GM12878 (cell line): ENCODE measurements around the gene C1QTNF9B. TPM values are rescaled to one million over a fixed set of nuclear protein-coding genes. Genes with fewer than 3 reads are reported as not detected.
A peak's percentile ranks its signal among the peaks of the same experiment; 100 is the strongest.

Experiments used
- ATAC-seq: fragments of 200-7000 bp; cut with Tn5 transposase; 3 replicates; pipeline ENCODE4 v1.9.1; 2020; ENCODE audit warnings: mild to moderate bottlenecking, moderate library complexity
- BruUV-seq: library from RNA; stranded (reverse); fragments of 400-500 nt; replicated peaks from 2 replicates; lab custom pipeline; 2021; lab: Mats Ljungman, UMichigan
- CTCF ChIA-PET: fragments of 300-600 bp; sonication (Branson Sonifier 250); formaldehyde crosslinking; extraction: SDS; loops from one replicate; lab custom pipeline; 2021; ENCODE audit warnings: inconsistent platforms; lab: Yijun Ruan, JAX
- POLR2A ChIA-PET: fragments of 350-600 bp; formaldehyde crosslinking; extraction: SDS; loops from one replicate; lab custom pipeline; 2021; ENCODE audit warnings: inconsistent platforms; lab: Charles Lee
- RAD21 ChIA-PET: fragments of 300-600 bp; sonication (Branson Sonifier 250); formaldehyde crosslinking; loops from one replicate; lab custom pipeline; 2023; ENCODE audit warnings: antibody characterized with exemption; ENCODE audit not compliant: unreplicated experiment; lab: Charles Lee
- SMC1A ChIA-PET: fragments of 300-600 bp; sonication (Branson Sonifier 250); formaldehyde crosslinking; loops from one replicate; lab custom pipeline; 2023; ENCODE audit not compliant: unreplicated experiment, uncharacterized antibody; lab: Charles Lee
- DNase-seq: peaks from one replicate; pipeline ENCODE4 v3.0.0-alpha.2; 2011; ENCODE audit warnings: low read depth, low spot score
- FAIRE-seq: peaks from 3 replicates; lab custom pipeline; 2011; peaks lifted over from hg19 to GRCh38; lab: Jason Lieb, UNC
- H2AFZ ChIP-seq: 2 replicates; pipeline ENCODE4 v1.6.0; 2011; ENCODE audit warnings: low read depth, low read length, control low read depth; ENCODE audit not compliant: control insufficient read depth
- H3K27ac ChIP-seq: 2 replicates; pipeline ENCODE4 v1.5.1; 2011; ENCODE audit warnings: control low read depth; ENCODE audit not compliant: control insufficient read depth, insufficient read depth
- H3K27me3 ChIP-seq, 2 experiments: replicated peaks in 1 of 2; 2 replicates each; pipeline versions ENCODE4 v1.6.0 to v1.6.1; 2011; ENCODE audit warnings: low read length in 1 of 2; ENCODE audit not compliant: control insufficient read depth in 2 of 2, insufficient read depth in 2 of 2
- H3K36me3 ChIP-seq, 2 experiments: 2 replicates each; pipeline ENCODE4 v1.5.1; 2011; ENCODE audit warnings: low read length in 1 of 2; ENCODE audit not compliant: control insufficient read depth in 2 of 2, insufficient read depth in 2 of 2
- H3K4me1 ChIP-seq: 2 replicates; pipeline ENCODE4 v1.6.1; 2011; ENCODE audit warnings: mild to moderate bottlenecking, low read length, moderate library complexity, mixed read lengths; ENCODE audit not compliant: control insufficient read depth, insufficient read depth
- H3K4me2 ChIP-seq: 2 replicates; pipeline ENCODE4 v1.6.0; 2011; ENCODE audit warnings: control low read depth; ENCODE audit not compliant: control insufficient read depth, insufficient read depth
- H3K4me3 ChIP-seq: fragments of 200-600 bp; sonication (generic); 2 replicates; pipeline ENCODE4 v1.5.1; 2016
- H3K79me2 ChIP-seq: 2 replicates; pipeline ENCODE4 v1.6.0; 2011; ENCODE audit warnings: low read length; ENCODE audit not compliant: control insufficient read depth, insufficient read depth
- H3K9ac ChIP-seq: 2 replicates; pipeline ENCODE4 v1.8.0; 2011; ENCODE audit warnings: low read length, control low read depth, mixed read lengths; ENCODE audit not compliant: control insufficient read depth, insufficient read depth
- H3K9me3 ChIP-seq: replicated peaks from 3 replicates; pipeline ENCODE4 v1.5.1; 2011; ENCODE audit warnings: mild to moderate bottlenecking, low read length; ENCODE audit not compliant: control insufficient read depth, insufficient read depth
- H4K20me1 ChIP-seq: 2 replicates; pipeline ENCODE4 v1.6.0; 2011; ENCODE audit not compliant: control insufficient read depth, insufficient read depth
- GATAD2B ChIP-seq: fragments of 450-650 bp; conservative IDR thresholded peaks from 2 replicates; pipeline ENCODE4 v1.6.1; 2017; ENCODE audit warnings: low read depth, mild to moderate bottlenecking, moderate library complexity
- RAD21 ChIP-seq: IDR thresholded peaks from 2 replicates; pipeline ENCODE4 v1.6.1; 2011; ENCODE audit warnings: mild to moderate bottlenecking, low read depth, low read length, moderate library complexity; ENCODE audit not compliant: insufficient read depth
- RUNX3 ChIP-seq: IDR thresholded peaks from 2 replicates; pipeline ENCODE4 v1.6.1; 2012; ENCODE audit warnings: low read length, inconsistent platforms
- WGBS: methylation state at CpG from one replicate; pipeline ENCODE4 v1.1.6; 2016; ENCODE audit warnings: low lambda C conversion rate; ENCODE audit not compliant: insufficient replicate concordance, insufficient coverage; ENCODE audit errors: missing lambda C conversion rate; 5-methylcytosine and 5-hydroxymethylcytosine counted together
- in situ Hi-C: fragments of 300-500 bp; cut with MboI; formaldehyde crosslinking; loops from 9 replicates; pipeline ENCODE4 v1.14.3; 2018; ENCODE audit warnings: mixed read lengths
- intact Hi-C: fragments of 100-400 bp; cut with micrococcal nuclease; formaldehyde crosslinking; loops from one replicate; pipeline ENCODE4 v1.14.2; 2022; ENCODE audit not compliant: unreplicated experiment
- polyA plus RNA-seq, 11 experiments: library from polyadenylated mRNA; depleted of rRNA in 4 of 11; unstranded in 6 of 11; stranded (reverse) in 5 of 11; fragments of >200 nt; fragmentation: Nextera tagmentation in 4 of 11; fragmentation: Illumina TruSeq in 1 of 11; extraction: Ambion mirVana in 4 of 11; extraction: Trizol in 1 of 11; gene quantifications; 1 replicate in 1 of 11; 2 replicates in 10 of 11; pipeline versions ENCODE4 v1.2.1 to v1.2.3, GENCODE V29; 2011 to 2016; ENCODE audit warnings: inconsistent platforms in 2 of 11, missing spikeins in 2 of 11, low read depth in 1 of 11
- total RNA-seq, 4 experiments: library from RNA; depleted of rRNA in 3 of 4; stranded (reverse); fragments of >200 nt in 3 of 4; fragmentation: Illumina TruSeq in 1 of 4; extraction: Trizol in 1 of 4; gene quantifications; 2 replicates each; pipeline versions ENCODE4 v1.2.1 to v1.2.3, GENCODE V29; 2013 to 2021
- TF ChIP-seq, protein P1 (sequence below), 3 experiments: IDR thresholded peaks in 2 of 3; conservative IDR thresholded peaks in 1 of 3; 2 replicates each; pipeline ENCODE4 v1.5.1; 2011; ENCODE audit warnings: low read depth in 3 of 3, low read length in 3 of 3, mild to moderate bottlenecking in 3 of 3, control low read depth in 2 of 3, moderate library complexity in 2 of 3, inconsistent platforms in 1 of 3, mixed read lengths in 1 of 3; ENCODE audit not compliant: control insufficient read depth in 2 of 3, insufficient read depth in 1 of 3; ENCODE audit errors: extremely low read depth in 1 of 3

C1QTNF9B gene
- total and polyA plus RNA-seq, 10 of the 15 experiments (the other 5 are each of a cell fraction or from before 2014, with no cell fraction given): 0.10 to 0.48 (median 0.32) TPM; not detected in 6

GRCh38 chr13:23870356-23871140 lies 26.8 kb downstream of the C1QTNF9B start:
- CTCF ChIA-PET: interaction anchor here (0.6 to 1.4 kb wide), 11 partner anchors 19 to 404 kb away, joined by 3 to 8 read pairs (median 4); partner anchors contain the start of gene MIPEP

More at GRCh38 chr13:23870356-23871140, 26.8 kb downstream of the C1QTNF9B start:
- 0 out of 2 replicates have a peak overlapping the region, but pooled peaks have one; percentile 13 for H3K9ac ChIP-seq
- in situ Hi-C loops (loop anchor here (5.0 kb wide), 1 partner anchor 403 kb away; no protein-coding TSS in a partner anchor), intact Hi-C loops (loop anchor here (1.0 to 2.0 kb wide), 5 partner anchors 60 to 404 kb away; no protein-coding TSS in a partner anchor)
- peak; percentile 84 for ATAC-seq
- H3K9me3 ChIP-seq: no peaks in the 10 kb centered on the region
- RAD21 ChIA-PET: interaction anchor here (0.8 to 1.4 kb wide), 5 partner anchors 10 to 295 kb away, joined by 3 to 5 read pairs (median 3); no protein-coding TSS in a partner anchor
- POLR2A ChIA-PET: interaction anchor here (0.5 kb wide), 1 partner anchor 348 kb away, joined by 3 read pairs; no protein-coding TSS in a partner anchor
- SMC1A ChIA-PET: interaction anchor here (0.6 to 1.4 kb wide), 10 partner anchors 8 to 403 kb away, joined by 3 to 10 read pairs (median 3); no protein-coding TSS in a partner anchor
- no peaks in the 10 kb centered on the region for H3K79me2 ChIP-seq
- no peaks in the 10 kb centered on the region for H3K36me3 ChIP-seq
- no TSS peak for BruUV-seq
- peaks cover 9% of the 10 kb centered on the region for H3K4me1 ChIP-seq
- H3K4me3 ChIP-seq: no peak overlapping the region
- WGBS: 72% methylated on average over 12 of the region's 12 CpGs
- DNase-seq: no peak
- peak overlapping the region; percentile 43 for H2AFZ ChIP-seq
- TF ChIP-seq GATAD2B (no peak), RAD21 (peak; percentile 42), RUNX3 (0 out of 2 replicates have a peak, but pooled peaks have one; percentile 8)
- TF ChIP-seq, protein P1, sequence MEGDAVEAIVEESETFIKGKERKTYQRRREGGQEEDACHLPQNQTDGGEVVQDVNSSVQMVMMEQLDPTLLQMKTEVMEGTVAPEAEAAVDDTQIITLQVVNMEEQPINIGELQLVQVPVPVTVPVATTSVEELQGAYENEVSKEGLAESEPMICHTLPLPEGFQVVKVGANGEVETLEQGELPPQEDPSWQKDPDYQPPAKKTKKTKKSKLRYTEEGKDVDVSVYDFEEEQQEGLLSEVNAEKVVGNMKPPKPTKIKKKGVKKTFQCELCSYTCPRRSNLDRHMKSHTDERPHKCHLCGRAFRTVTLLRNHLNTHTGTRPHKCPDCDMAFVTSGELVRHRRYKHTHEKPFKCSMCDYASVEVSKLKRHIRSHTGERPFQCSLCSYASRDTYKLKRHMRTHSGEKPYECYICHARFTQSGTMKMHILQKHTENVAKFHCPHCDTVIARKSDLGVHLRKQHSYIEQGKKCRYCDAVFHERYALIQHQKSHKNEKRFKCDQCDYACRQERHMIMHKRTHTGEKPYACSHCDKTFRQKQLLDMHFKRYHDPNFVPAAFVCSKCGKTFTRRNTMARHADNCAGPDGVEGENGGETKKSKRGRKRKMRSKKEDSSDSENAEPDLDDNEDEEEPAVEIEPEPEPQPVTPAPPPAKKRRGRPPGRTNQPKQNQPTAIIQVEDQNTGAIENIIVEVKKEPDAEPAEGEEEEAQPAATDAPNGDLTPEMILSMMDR (IDR thresholded peaks at IDR 0.05 in 2 of 3, conservative IDR thresholded peaks at IDR 0.05 in 1 of 3; ENCODE audit: control insufficient read depth in 2 of 3, extremely low read depth in 1 of 3, insufficient read depth in 1 of 3, low read depth in 3 of 3, low read length in 3 of 3): 0 out of 6 replicates have a peak, but pooled peaks of 1 of the 3 experiments have one; percentile 2
- no peak for FAIRE-seq
- H3K27ac ChIP-seq: peak overlapping the region; percentile 45
- peak overlapping the region; percentile 30; the same call in 1 of the 2 replicates for H3K4me2 ChIP-seq
- no peaks in the 10 kb centered on the region for H3K27me3 ChIP-seq
- H4K20me1 ChIP-seq: no peaks in the 10 kb centered on the region
